Measurements from ENCODE around the gene PYGO2.
A peak's percentile ranks its signal among the peaks of the same experiment; 100 is the strongest.
"Not testable (repeated sequence)": the region's sequence is repeated elsewhere in the genome, so short reads cannot be mapped to it uniquely, and the experiment has no call there.

The PYGO2 gene

GRCh38 chr1:154999571-155000410, 38.2 kb upstream of the PYGO2 start:
- no peak for DNase-seq

GRCh38 chr1:154998818-154999570, 37.4 kb upstream of the PYGO2 start:
- peak in 1 of 2 donors; percentile 59 for DNase-seq

- DNase-seq = no peak
Observed at GRCh38 chr1:154998201-154998780, 36.7 kb upstream of the PYGO2 start.

- peak; percentile 55 to 61 for DNase-seq
Observed at GRCh38 chr1:154996966-154997701, 35.6 kb upstream of the PYGO2 start.

- peak; percentile 45 to 64 for DNase-seq
Observed at GRCh38 chr1:154995301-154995983, 33.9 kb upstream of the PYGO2 start.

GRCh38 chr1:154994591-154994990, 33.0 kb upstream of the PYGO2 start:
- no peak for DNase-seq

GRCh38 chr1:154994269-154994587, 32.6 kb upstream of the PYGO2 start:
- DNase-seq = no peak

- no peak for DNase-seq
Observed at GRCh38 chr1:154993572-154994268, 32.1 kb upstream of the PYGO2 start, which contains the start of gene LENEP. Gene LENEP (plus strand): TSS chr1:154993586. CDS start chr1:154993608, 22 bp downstream.

GRCh38 chr1:154992721-154993571, 31.4 kb upstream of the PYGO2 start:
- no peak for DNase-seq

GRCh38 chr1:154990276-154990675, 28.7 kb upstream of the PYGO2 start:
- no peak for DNase-seq

- no peak for DNase-seq
Observed at GRCh38 chr1:154989195-154989860, 27.7 kb upstream of the PYGO2 start.

- DNase-seq = no peak
Observed at GRCh38 chr1:154988058-154988954, 26.7 kb upstream of the PYGO2 start.

- DNase-seq = no peak
Observed at GRCh38 chr1:154987326-154987725, 25.7 kb upstream of the PYGO2 start.

GRCh38 chr1:154986736-154987135, 25.2 kb upstream of the PYGO2 start:
- not testable (repeated sequence) for DNase-seq

- DNase-seq = no peak
Observed at GRCh38 chr1:154983776-154984466, 22.3 kb upstream of the PYGO2 start.

- DNase-seq = peak; percentile 99 to 100
Observed at GRCh38 chr1:154982897-154983648, 21.5 kb upstream of the PYGO2 start, which contains the start of gene FLAD1. Gene FLAD1 (plus strand): TSS chr1:154983344. CDS start chr1:154983695, 351 bp downstream.

GRCh38 chr1:154982341-154982740, 20.8 kb upstream of the PYGO2 start:
- DNase-seq = no peak

- no peak for DNase-seq
Observed at GRCh38 chr1:154978360-154978759, 16.8 kb upstream of the PYGO2 start.
